Lower lobe of right lung (tissue), 2 donors: ENCODE data around the gene TSR3. TPM values are rescaled to one million over a fixed set of nuclear protein-coding genes. Genes with fewer than 3 reads are reported as not detected.

Experiments used
- ATAC-seq, 2 donors: fragments of 200-7000 bp; cut with Tn5 transposase; one replicate each; pipeline ENCODE4 v1.9.1; 2020 to 2022; ENCODE audit warnings: mild to moderate bottlenecking in 2 of 2, moderate library complexity in 2 of 2
- DNase-seq: peaks from one replicate; pipeline ENCODE4 v3.0.0-alpha.2; 2020
- H3K27ac ChIP-seq: fragments of 200-600 bp; one replicate; pipeline ENCODE4 v1.8.0; 2022
- H3K27me3 ChIP-seq: fragments of 200-600 bp; one replicate; pipeline ENCODE4 v1.8.0; 2022; ENCODE audit warnings: low read depth
- H3K36me3 ChIP-seq: fragments of 200-600 bp; one replicate; pipeline ENCODE4 v1.8.0; 2022; ENCODE audit warnings: mild to moderate bottlenecking
- H3K4me1 ChIP-seq: fragments of 200-600 bp; one replicate; pipeline ENCODE4 v1.8.0; 2022
- H3K4me3 ChIP-seq: fragments of 200-600 bp; one replicate; pipeline ENCODE4 v1.8.0; 2022; ENCODE audit warnings: mild to moderate bottlenecking
- H3K9me3 ChIP-seq: fragments of 200-600 bp; one replicate; pipeline ENCODE4 v1.8.0; 2022
- CTCF ChIP-seq: fragments of 200-600 bp; IDR thresholded peaks from one replicate; pipeline ENCODE4 v1.8.0; 2022; ENCODE audit warnings: antibody characterized with exemption, mild to moderate bottlenecking
- intact Hi-C: fragments of 100-400 bp; cut with DNase I; formaldehyde crosslinking; loops from one replicate; pipeline ENCODE4 v1.11.0; 2022
- total RNA-seq: library from RNA; stranded (reverse); fragmentation: NEBNext Ultra II Directional; extraction: Animal tissue kit (Norgen Biotek cat#: 25700); gene quantifications from one replicate; pipeline ENCODE4 v1.2.1, GENCODE V29; 2021
- donor health status: DM: no; HTN: yes; CAD: no; lungs with severe emphysema.

Gene TSR3
- total RNA-seq, 1 donor from 2014 or later: 39.5 TPM

- ATAC-seq: no peak
- H3K4me1 ChIP-seq: peaks cover 35% of the 10 kb centered on the region
Measured at GRCh38 chr16:1354815-1355540, 3.3 kb upstream of the TSR3 start.

GRCh38 chr16:1351215-1351581 lies 480 bp downstream of the TSR3 start:
- Histone ChIP-seq H3K27me3 (no peaks in the 10 kb centered on the region), H3K9me3 (no peaks in the 10 kb centered on the region), H3K27ac (peak overlapping the region; percentile 83), H3K36me3 (peaks cover 30% of the 10 kb centered on the region), H3K4me1 (peaks cover 35% of the 10 kb centered on the region), H3K4me3 (peak overlapping the region; percentile 99)
- ATAC-seq (peak; percentile 2 to 20), DNase-seq (no peak)
- no peak for TF ChIP-seq CTCF
- intact Hi-C loops: no loop called here

More at GRCh38 chr16:1354815-1355540, 3.3 kb upstream of the TSR3 start:
- no peak for DNase-seq
- Histone ChIP-seq H3K4me3 (no peak overlapping the region), H3K27me3 (no peaks in the 10 kb centered on the region), H3K36me3 (peaks cover 25% of the 10 kb centered on the region), H3K27ac (no peak overlapping the region), H3K9me3 (no peaks in the 10 kb centered on the region)
- TF ChIP-seq CTCF: no peak
- intact Hi-C loops: no loop called here

GRCh38 chr16:1350691-1351090 lies 987 bp downstream of the TSR3 start:
- DNase-seq (no peak), ATAC-seq (no peak)
- TF ChIP-seq CTCF: no peak
- intact Hi-C loops: no loop called here
- Histone ChIP-seq H3K27ac (no peak overlapping the region), H3K36me3 (peaks cover 30% of the 10 kb centered on the region), H3K27me3 (no peaks in the 10 kb centered on the region), H3K4me1 (peaks cover 35% of the 10 kb centered on the region), H3K9me3 (no peaks in the 10 kb centered on the region), H3K4me3 (peak overlapping the region; percentile 99)

GRCh38 chr16:1349951-1350350 lies 1.7 kb downstream of the TSR3 start:
- Histone ChIP-seq H3K4me3 (no peak overlapping the region), H3K27me3 (no peaks in the 10 kb centered on the region), H3K27ac (no peak overlapping the region), H3K4me1 (peaks cover 35% of the 10 kb centered on the region), H3K36me3 (peaks cover 30% of the 10 kb centered on the region), H3K9me3 (no peaks in the 10 kb centered on the region)
- ATAC-seq: no peak
- DNase-seq: no peak
- intact Hi-C loops: no loop called here
- no peak for TF ChIP-seq CTCF

- Histone ChIP-seq H3K27ac (no peak overlapping the region), H3K9me3 (no peaks in the 10 kb centered on the region), H3K4me3 (no peak overlapping the region), H3K4me1 (peaks cover 35% of the 10 kb centered on the region), H3K36me3 (peaks cover 30% of the 10 kb centered on the region), H3K27me3 (no peaks in the 10 kb centered on the region)
- DNase-seq: no peak
- intact Hi-C loops: no loop called here
- TF ChIP-seq CTCF: no peak
- ATAC-seq: no peak
Measured at GRCh38 chr16:1349351-1349750, 2.3 kb downstream of the TSR3 start.
